C4-2B (cell line): Measurements from ENCODE around the gene FGF18.

Experiments used
- H3K27ac ChIP-seq: fragments of 450-650 bp; 2 replicates; pipeline ENCODE4 v1.5.1; 2017
- ZFX ChIP-seq: fragments of 450-650 bp; IDR thresholded peaks from 2 replicates; pipeline ENCODE4 v1.6.1; 2017
- TF ChIP-seq, protein P1 (sequence below): fragments of 450-650 bp; conservative IDR thresholded peaks from 2 replicates; pipeline ENCODE4 v1.5.1; 2017; ENCODE audit warnings: mild to moderate bottlenecking

FGF18 gene

DNA sequence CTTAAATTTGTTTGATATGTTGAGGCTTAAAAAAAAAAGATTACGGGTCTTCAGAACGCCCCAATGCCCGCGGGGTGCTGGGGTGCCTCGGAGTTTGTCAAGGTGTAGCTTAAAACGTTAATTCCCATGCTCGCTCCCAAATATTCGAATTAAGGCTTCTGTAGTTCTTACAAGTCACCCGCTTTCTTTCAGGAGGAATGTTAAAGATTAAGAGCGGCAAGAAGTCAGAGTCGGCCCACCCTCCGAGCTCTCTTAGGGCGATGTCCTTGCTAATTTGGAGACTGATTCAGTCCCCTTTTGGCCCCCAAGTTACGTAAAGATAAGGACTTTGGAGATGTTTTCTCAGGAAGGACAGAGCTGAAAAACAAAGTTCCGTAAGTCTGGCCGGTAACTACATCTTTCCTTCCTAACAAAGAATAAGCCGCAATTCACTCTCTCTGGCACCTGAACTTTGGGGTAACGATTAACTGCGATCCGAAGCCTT is 32.5 kb upstream of the FGF18 start:
- TF ChIP-seq, protein P1, sequence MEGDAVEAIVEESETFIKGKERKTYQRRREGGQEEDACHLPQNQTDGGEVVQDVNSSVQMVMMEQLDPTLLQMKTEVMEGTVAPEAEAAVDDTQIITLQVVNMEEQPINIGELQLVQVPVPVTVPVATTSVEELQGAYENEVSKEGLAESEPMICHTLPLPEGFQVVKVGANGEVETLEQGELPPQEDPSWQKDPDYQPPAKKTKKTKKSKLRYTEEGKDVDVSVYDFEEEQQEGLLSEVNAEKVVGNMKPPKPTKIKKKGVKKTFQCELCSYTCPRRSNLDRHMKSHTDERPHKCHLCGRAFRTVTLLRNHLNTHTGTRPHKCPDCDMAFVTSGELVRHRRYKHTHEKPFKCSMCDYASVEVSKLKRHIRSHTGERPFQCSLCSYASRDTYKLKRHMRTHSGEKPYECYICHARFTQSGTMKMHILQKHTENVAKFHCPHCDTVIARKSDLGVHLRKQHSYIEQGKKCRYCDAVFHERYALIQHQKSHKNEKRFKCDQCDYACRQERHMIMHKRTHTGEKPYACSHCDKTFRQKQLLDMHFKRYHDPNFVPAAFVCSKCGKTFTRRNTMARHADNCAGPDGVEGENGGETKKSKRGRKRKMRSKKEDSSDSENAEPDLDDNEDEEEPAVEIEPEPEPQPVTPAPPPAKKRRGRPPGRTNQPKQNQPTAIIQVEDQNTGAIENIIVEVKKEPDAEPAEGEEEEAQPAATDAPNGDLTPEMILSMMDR: no peak
- no peak for TF ChIP-seq ZFX
- peak overlapping the region; percentile 96 for H3K27ac ChIP-seq

DNA sequence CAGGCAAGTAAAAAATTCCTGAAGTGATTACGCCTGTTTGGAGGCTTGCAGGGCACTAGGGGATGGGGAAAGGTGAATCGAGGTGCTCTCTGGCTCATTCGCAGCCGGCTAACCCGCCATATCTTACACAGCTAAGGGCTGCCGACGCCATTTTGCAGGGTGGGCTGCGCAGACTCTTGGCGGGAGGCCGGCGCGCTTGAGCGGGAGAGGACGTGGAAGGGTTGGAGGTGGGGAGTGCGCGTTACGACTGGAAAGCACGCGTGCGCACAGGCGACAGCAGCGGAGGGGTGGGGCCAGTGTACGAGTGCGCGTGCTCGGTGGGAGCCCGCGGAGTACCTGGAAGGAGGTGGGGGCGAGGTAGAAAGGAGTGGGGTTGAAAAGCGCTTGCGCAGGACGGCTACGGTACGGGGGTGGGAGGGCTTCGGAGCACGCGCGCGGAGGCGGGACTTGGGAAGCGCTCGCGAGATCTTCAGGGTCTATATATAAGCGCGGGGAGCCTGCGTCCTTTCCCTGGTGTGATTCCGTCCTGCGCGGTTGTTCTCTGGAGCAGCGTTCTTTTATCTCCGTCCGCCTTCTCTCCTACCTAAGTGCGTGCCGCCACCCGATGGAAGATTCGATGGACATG is 32.0 kb upstream of the FGF18 start, which contains the start of gene NPM1:
Gene NPM1, plus strand, starts transcription at position 505 of the 625 bp plus-strand sequence. Its CDS starts 100 bp downstream, at position 605.
- TF ChIP-seq ZFX: no peak
- TF ChIP-seq, protein P1: no peak

DNA sequence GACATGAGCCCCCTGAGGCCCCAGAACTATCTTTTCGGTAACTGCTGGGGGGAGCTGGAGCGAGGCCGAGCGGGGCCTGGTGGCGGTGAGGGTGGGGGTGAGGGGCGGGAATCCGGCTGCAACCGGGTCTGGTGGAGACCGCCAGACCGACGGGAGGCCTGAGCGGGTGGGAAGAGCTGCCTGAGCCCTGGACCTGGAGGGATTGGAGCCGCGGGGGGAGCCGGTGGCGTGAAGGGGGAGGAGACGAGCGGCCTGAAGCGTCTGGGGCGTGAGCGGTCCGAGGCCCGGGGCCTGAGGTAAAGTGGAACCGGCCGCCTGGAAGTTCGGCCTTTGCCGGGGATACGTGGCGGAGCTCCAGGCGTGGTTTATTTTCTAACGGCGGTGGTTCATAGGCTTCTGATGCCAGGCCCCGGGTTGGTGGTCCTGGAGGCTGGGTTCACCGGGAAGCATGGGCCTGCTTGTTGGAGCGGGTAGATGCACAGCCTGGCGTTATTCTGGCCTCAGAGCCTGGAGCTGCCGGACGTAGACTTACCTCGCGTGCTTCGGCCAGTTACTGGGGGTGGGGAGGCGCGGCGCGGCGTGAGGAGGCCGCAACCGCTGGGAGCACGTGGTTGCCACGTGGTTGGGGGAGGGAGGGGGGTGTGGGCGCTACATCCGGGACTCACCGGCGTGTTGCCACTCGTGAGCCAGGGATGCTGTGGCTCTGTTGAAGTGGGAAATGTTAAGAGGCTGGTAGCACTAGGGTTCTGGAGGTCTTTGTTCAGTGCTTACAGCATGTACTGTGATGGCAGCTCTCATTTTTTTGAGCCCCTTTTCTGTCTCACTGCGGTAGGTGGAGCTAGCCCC is 31.3 kb upstream of the FGF18 start:
- TF ChIP-seq, protein P1: no peak
- peak; percentile 88 for TF ChIP-seq ZFX

More for the DNA sequence above, 32.0 kb upstream of the FGF18 start, which contains the start of gene NPM1:
- H3K27ac ChIP-seq: peak within 1 kb of the TSS; percentile 96

DNA sequence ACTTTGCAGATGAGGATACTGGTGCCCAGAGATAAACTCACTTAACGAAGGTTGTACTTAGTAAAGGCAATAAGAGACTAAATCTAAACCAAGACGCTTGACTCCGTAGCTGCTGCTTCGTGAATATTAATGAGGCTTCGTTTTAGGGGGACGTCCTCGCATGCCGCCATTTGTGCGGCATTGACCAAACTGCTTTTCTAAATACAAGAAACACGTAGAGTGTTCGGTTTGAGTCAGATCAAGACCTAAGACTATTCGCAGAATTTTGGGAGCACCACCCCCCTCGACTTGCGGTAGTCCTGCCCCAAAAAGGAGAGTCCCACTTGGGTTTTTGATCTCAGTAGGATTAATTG is 30.7 kb upstream of the FGF18 start:
- TF ChIP-seq ZFX: no peak
- TF ChIP-seq, protein P1: no peak
- peak overlapping the region; percentile 96 for H3K27ac ChIP-seq

More for the DNA sequence above, 31.3 kb upstream of the FGF18 start:
- peak overlapping the region; percentile 96 for H3K27ac ChIP-seq

DNA sequence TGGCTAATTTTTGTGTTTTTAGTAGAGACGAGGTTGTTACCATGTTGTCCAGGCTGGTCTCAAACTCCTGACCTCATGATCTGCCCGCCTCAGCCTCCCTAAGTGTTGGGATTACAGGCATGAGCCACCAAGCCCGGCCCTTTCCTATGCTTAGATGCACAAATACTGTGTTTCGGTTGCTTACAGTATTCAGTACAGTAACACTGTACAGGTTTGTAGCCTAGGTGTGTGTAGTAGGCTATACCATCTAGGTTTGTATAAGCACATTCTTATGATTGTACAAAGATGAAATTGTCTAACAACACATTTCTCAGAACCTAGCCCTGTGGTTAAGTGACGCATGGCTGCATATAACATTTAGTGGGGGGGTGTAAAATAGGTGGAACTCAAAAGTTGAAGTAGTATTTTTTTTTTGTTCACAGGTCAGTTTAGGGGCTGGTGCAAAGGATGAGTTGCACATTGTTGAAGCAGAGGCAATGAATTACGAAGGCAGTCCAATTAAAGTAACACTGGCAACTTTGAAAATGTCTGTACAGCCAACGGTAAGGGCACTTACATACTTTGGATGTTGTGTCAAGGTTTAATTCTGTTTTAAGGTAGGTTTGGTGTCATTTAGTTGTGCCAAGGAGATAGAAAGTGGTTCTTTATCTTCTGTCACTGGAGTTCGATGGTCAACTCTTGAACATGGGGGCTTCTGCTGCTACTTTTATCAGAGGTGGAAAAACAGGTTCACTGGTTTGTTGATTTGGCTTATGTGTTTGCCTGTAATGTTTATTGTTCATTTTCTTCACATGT is 28.4 kb upstream of the FGF18 start:
- H3K27ac ChIP-seq: 0 out of 2 replicates have a peak overlapping the region, but pooled peaks have one; percentile 24
- no peak for TF ChIP-seq ZFX
- TF ChIP-seq, protein P1: no peak

DNA sequence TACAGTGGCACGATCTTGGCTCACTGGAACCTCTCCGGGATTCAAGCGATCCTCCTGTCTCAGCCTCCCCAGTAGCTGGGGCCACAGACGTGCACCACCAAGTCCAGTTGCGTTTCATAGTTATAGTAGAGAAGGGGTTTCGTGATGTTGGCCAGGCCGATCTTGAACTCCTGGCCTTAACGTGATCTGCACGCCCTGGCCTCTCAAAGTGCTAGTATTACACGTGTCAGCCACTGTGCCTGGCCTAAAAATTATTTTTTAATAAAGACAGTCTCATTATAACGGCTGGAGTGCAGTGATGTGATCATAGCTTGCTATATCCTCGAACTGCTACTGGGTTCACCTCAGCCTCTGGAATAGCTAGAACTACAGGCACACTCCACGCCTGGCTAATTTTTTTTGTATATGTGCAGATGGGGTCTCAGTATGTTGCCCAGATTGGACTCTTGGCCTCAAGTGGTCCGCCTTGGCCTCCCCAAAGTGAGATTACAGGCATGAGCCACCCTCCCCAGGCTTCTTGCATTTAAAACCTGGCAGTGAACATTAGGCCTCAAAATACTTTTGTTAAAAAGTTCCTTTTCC is 27.4 kb upstream of the FGF18 start:
- TF ChIP-seq ZFX: no peak
- TF ChIP-seq, protein P1: no peak
- no peak overlapping the region; the same call in 1 of the 2 replicates for H3K27ac ChIP-seq
